PC-3 (cell line): ENCODE results near the gene ARHGAP42. TPM values are rescaled to one million over a fixed set of nuclear protein-coding genes. Genes with fewer than 3 reads are reported as not detected.

Experiments
- ATAC-seq: fragments of 200-7000 bp; cut with Tn5 transposase; 2 replicates; pipeline ENCODE4 v1.9.1; 2020; ENCODE audit warnings: mild to moderate bottlenecking, moderate library complexity
- Bru-seq: library from RNA; stranded (reverse); fragments of 400-500 nt; gene quantifications from one replicate; lab custom pipeline; 2021; lab: Mats Ljungman, UMichigan
- BruChase-seq, 2 experiments: library from RNA; stranded (reverse); fragments of 400-500 nt; gene quantifications; one replicate each; lab custom pipeline; 2021; lab: Mats Ljungman, UMichigan
- BruUV-seq: library from RNA; stranded (reverse); fragments of 400-500 nt; replicated peaks from 2 replicates; lab custom pipeline; 2021; lab: Mats Ljungman, UMichigan
- CTCF ChIA-PET: fragments of 300-600 bp; sonication (Branson Sonifier 250); formaldehyde crosslinking; loops from one replicate; lab custom pipeline; 2022; ENCODE audit warnings: antibody characterized with exemption; lab: Charles Lee
- POLR2A ChIA-PET: fragments of 300-600 bp; sonication (Branson Sonifier 250); formaldehyde crosslinking; loops from one replicate; lab custom pipeline; 2022; ENCODE audit warnings: antibody characterized with exemption; ENCODE audit not compliant: unreplicated experiment; lab: Charles Lee
- DNase-seq: peaks from one replicate; pipeline ENCODE4 v3.0.0-alpha.2; 2015
- H2AFZ ChIP-seq: fragments of 300-600 bp; sonication (generic); 2 replicates; pipeline ENCODE4 v1.6.0; 2016; ENCODE audit warnings: antibody characterized with exemption, low read length
- H3F3A ChIP-seq: fragments of 300-600 bp; sonication (generic); one replicate; pipeline ENCODE4 v1.6.0; 2017; ENCODE audit warnings: antibody characterized with exemption, low read length, control low read depth, mild to moderate bottlenecking; ENCODE audit not compliant: unreplicated experiment
- H3K27ac ChIP-seq: fragments of 300-600 bp; sonication (generic); 2 replicates; pipeline ENCODE4 v1.5.1; 2016; ENCODE audit warnings: mild to moderate bottlenecking, low read length
- H3K27me3 ChIP-seq: fragments of 300-600 bp; sonication (generic); 2 replicates; pipeline ENCODE4 v1.6.1; 2016; ENCODE audit warnings: low read length, mixed read lengths
- H3K36me3 ChIP-seq: fragments of 300-600 bp; sonication (generic); 2 replicates; pipeline ENCODE4 v1.6.1; 2016; ENCODE audit warnings: low read depth, mixed run types, low read length, mixed read lengths
- H3K4me1 ChIP-seq: fragments of 300-600 bp; sonication (generic); 2 replicates; pipeline ENCODE4 v1.5.1; 2016; ENCODE audit warnings: low read length; ENCODE audit not compliant: insufficient read depth
- H3K4me2 ChIP-seq: fragments of 300-600 bp; sonication (generic); 2 replicates; pipeline ENCODE4 v1.6.0; 2016; ENCODE audit warnings: low read length
- H3K4me3 ChIP-seq: fragments of 300-600 bp; sonication (generic); 2 replicates; pipeline ENCODE4 v1.5.1; 2016; ENCODE audit warnings: mild to moderate bottlenecking, low read length, mixed read lengths
- H3K79me2 ChIP-seq: fragments of 300-600 bp; sonication (generic); 2 replicates; pipeline ENCODE4 v1.6.1; 2017; ENCODE audit warnings: low read length, mixed read lengths
- H3K9ac ChIP-seq: fragments of 300-600 bp; sonication (generic); 2 replicates; pipeline ENCODE4 v1.6.0; 2016; ENCODE audit warnings: mild to moderate bottlenecking, low read length
- H3K9me2 ChIP-seq: fragments of 300-600 bp; sonication (generic); replicated peaks from 2 replicates; pipeline ENCODE4 v1.6.1; 2016; ENCODE audit warnings: mixed run types, low read length, mixed read lengths
- H3K9me3 ChIP-seq: fragments of 300-600 bp; sonication (generic); 2 replicates; pipeline ENCODE4 v1.6.1; 2016; ENCODE audit warnings: low read length, mixed read lengths
- H4K20me1 ChIP-seq: fragments of 300-600 bp; sonication (generic); 2 replicates; pipeline ENCODE4 v1.6.1; 2016; ENCODE audit warnings: low read length, mixed read lengths
- EZH2 ChIP-seq: fragments of 300-600 bp; sonication (generic); IDR thresholded peaks from one replicate; pipeline ENCODE4 v1.6.1; 2017; ENCODE audit warnings: antibody characterized with exemption, mild to moderate bottlenecking, low read length; ENCODE audit not compliant: unreplicated experiment
- EZH2phosphoT487 ChIP-seq: fragments of 300-600 bp; sonication (generic); IDR thresholded peaks from 2 replicates; pipeline ENCODE4 v1.6.1; 2018; ENCODE audit warnings: mild to moderate bottlenecking, antibody characterized with exemption, low read length, borderline replicate concordance
- intact Hi-C: fragments of 100-400 bp; cut with micrococcal nuclease; formaldehyde crosslinking; loops from 2 replicates; pipeline ENCODE4 v1.9.0; 2023
- long read RNA-seq: library from polyadenylated mRNA; unstranded; transcript quantifications from one replicate; pipeline ENCODE4 v2.0.0, GENCODE V29; 2021; ENCODE audit not compliant: unreplicated experiment
- total RNA-seq: library from RNA; depleted of rRNA; stranded (reverse); fragments of >200 nt; gene quantifications from 2 replicates; pipeline ENCODE4 v1.2.3, GENCODE V29; 2014; rRNA removed
- TF ChIP-seq, protein P1 (sequence below): fragments of 300-600 bp; sonication (generic); conservative IDR thresholded peaks from 2 replicates; pipeline ENCODE4 v1.5.1; 2017; ENCODE audit warnings: antibody characterized with exemption, low read depth, mild to moderate bottlenecking, low read length

The ARHGAP42 gene, protein sequence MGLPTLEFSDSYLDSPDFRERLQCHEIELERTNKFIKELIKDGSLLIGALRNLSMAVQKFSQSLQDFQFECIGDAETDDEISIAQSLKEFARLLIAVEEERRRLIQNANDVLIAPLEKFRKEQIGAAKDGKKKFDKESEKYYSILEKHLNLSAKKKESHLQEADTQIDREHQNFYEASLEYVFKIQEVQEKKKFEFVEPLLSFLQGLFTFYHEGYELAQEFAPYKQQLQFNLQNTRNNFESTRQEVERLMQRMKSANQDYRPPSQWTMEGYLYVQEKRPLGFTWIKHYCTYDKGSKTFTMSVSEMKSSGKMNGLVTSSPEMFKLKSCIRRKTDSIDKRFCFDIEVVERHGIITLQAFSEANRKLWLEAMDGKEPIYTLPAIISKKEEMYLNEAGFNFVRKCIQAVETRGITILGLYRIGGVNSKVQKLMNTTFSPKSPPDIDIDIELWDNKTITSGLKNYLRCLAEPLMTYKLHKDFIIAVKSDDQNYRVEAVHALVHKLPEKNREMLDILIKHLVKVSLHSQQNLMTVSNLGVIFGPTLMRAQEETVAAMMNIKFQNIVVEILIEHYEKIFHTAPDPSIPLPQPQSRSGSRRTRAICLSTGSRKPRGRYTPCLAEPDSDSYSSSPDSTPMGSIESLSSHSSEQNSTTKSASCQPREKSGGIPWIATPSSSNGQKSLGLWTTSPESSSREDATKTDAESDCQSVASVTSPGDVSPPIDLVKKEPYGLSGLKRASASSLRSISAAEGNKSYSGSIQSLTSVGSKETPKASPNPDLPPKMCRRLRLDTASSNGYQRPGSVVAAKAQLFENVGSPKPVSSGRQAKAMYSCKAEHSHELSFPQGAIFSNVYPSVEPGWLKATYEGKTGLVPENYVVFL
- total RNA-seq (11.0 and 12.1 TPM in 2 replicates), Bru-seq, nascent RNA (percentile 88 among the genes with signal in this experiment), BruChase-seq, experiment 1, labeled RNA remaining after a 6-hour chase (percentile 65 among the genes with signal in this experiment), BruChase-seq, experiment 2, labeled RNA remaining after a 2-hour chase (percentile 73 among the genes with signal in this experiment)
- long read RNA-seq, full-length matches to known transcripts: 25 of 48 reads
- long read RNA-seq, partial matches to known transcripts: 15 of 48 reads
- long read RNA-seq, other reads (novel, unspliced or antisense): 8 of 48 reads

DNA sequence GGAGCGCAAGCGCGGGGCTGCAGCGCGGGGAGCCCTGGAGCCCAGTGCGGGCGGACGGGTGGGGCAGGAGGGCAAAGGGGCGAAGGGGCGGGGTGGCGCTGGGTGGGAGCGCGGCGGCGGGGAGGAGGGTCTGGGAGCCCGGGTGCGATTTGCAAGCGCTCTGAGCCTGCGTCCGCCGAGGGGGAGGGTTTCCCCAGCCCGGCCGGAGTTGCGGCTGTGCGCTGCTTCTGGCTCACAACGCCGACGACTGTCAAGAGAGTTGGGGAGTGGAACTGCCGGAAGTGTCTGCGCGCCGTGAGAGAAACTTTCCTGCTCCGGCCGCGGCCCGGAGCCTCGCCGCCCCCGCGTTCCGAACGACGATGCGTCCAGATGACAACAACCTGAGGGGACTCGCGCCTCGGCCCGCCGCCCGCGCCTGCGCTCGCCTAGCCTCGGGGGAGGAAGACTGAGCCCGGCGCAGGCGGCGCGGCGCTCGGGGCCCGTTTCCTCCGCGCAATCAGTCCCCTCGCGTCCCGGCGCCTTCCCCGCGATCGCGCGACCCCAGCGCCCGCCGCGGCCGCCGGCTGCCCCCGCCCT is at the start of gene ARHGAP42:
Gene ARHGAP42, plus strand, starts transcription at position 235 of the 576 bp plus-strand sequence. CDS start 391 bp downstream, outside the sequence.
- ATAC-seq (peak; percentile 42), DNase-seq (peak; percentile 72)
- H3K27me3 ChIP-seq: no peaks in the 10 kb centered on the region
- H3K9ac ChIP-seq: peak within 1 kb of the TSS; percentile 93
- H3K9me2 ChIP-seq: no peaks in the 10 kb centered on the region
- intact Hi-C loops: loop anchor here (5.0 kb wide), 1 partner anchor 70 kb away; no protein-coding TSS in a partner anchor
- peak within 1 kb of the TSS; percentile 82 for H2AFZ ChIP-seq
- TF ChIP-seq EZH2: no peak
- TF ChIP-seq, protein P1, sequence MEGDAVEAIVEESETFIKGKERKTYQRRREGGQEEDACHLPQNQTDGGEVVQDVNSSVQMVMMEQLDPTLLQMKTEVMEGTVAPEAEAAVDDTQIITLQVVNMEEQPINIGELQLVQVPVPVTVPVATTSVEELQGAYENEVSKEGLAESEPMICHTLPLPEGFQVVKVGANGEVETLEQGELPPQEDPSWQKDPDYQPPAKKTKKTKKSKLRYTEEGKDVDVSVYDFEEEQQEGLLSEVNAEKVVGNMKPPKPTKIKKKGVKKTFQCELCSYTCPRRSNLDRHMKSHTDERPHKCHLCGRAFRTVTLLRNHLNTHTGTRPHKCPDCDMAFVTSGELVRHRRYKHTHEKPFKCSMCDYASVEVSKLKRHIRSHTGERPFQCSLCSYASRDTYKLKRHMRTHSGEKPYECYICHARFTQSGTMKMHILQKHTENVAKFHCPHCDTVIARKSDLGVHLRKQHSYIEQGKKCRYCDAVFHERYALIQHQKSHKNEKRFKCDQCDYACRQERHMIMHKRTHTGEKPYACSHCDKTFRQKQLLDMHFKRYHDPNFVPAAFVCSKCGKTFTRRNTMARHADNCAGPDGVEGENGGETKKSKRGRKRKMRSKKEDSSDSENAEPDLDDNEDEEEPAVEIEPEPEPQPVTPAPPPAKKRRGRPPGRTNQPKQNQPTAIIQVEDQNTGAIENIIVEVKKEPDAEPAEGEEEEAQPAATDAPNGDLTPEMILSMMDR: no peak
- H3K9me3 ChIP-seq: no peaks in the 10 kb centered on the region
- H3K4me3 ChIP-seq: peak within 1 kb of the TSS; percentile 87
- ChIA-PET POLR2A (interaction anchor here (0.5 to 2.0 kb wide), 4 partner anchors 33 to 90 kb away, joined by 4 to 85 read pairs (median 15); no protein-coding TSS in a partner anchor), CTCF (interaction anchor here (0.5 to 1.3 kb wide), 8 partner anchors 12 to 194 kb away, joined by 3 to 16 read pairs (median 4); no protein-coding TSS in a partner anchor)
- peak within 1 kb of the TSS; percentile 89 for H3K27ac ChIP-seq
- peak within 1 kb of the TSS; percentile 85 for H3K4me2 ChIP-seq
- BruUV-seq: no TSS peak
- H3K79me2 ChIP-seq: peaks cover 43% of the 10 kb centered on the region
- peaks cover 17% of the 10 kb centered on the region for H3F3A ChIP-seq
- H4K20me1 ChIP-seq: peaks cover 13% of the 10 kb centered on the region; the same call in 1 of the 2 replicates
- no peaks in the 10 kb centered on the region for H3K36me3 ChIP-seq
- peaks cover 68% of the 10 kb centered on the region for H3K4me1 ChIP-seq

DNA sequence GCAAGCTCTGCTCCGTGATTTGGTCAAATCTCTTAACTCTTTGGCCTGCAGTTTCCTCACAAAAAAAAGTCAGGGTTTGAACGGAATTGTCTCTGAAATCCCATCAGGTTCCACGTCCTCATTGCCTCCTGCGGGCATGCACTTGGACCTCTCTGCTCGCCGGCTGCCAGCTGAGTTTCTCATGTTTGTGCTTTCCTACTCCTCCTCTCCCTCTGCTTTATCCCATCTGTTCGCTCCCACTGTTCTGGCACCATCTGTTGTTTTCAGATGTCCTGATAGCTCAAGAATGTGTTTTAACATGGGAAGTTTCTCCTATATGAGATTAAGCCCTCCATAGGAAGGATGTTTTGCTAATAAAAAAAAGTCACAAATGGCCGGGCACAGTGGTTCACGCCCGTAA is 49.4 kb upstream of the ARHGAP42 start:
- H4K20me1 ChIP-seq: no peaks in the 10 kb centered on the region
- H3K9me2 ChIP-seq: 0 out of 2 replicates have a peak, but pooled peaks cover 2% of the 10 kb centered on the region
- ChIA-PET POLR2A (no interaction called here), CTCF (no interaction called here)
- no TSS peak for BruUV-seq
- H3K4me3 ChIP-seq: no peak overlapping the region
- H3K27me3 ChIP-seq: no peaks in the 10 kb centered on the region
- no peaks in the 10 kb centered on the region for H3K79me2 ChIP-seq
- no peak overlapping the region for H3K4me2 ChIP-seq
- no peak for DNase-seq
- TF ChIP-seq, protein P1: no peak
- TF ChIP-seq EZH2 (no peak), EZH2phosphoT487 (no peak)
- H2AFZ ChIP-seq: no peak overlapping the region
- H3K4me1 ChIP-seq: no peaks in the 10 kb centered on the region; the same call in none of the 2 replicates
- H3F3A ChIP-seq: no peaks in the 10 kb centered on the region
- intact Hi-C loops: no loop called here
- H3K9ac ChIP-seq: no peak overlapping the region
- H3K36me3 ChIP-seq: no peaks in the 10 kb centered on the region
- no peaks in the 10 kb centered on the region for H3K9me3 ChIP-seq
- no peak overlapping the region for H3K27ac ChIP-seq
- no peak for ATAC-seq
